PC-3 (cell line): ENCODE data around the gene LRRN4CL.

Experiments
- CTCF ChIP-seq: fragments of 300-600 bp; sonication (generic); conservative IDR thresholded peaks from 2 replicates; pipeline ENCODE4 v1.5.1; 2017; ENCODE audit warnings: antibody characterized with exemption, low read depth, mild to moderate bottlenecking, low read length
- EZH2 ChIP-seq: fragments of 300-600 bp; sonication (generic); IDR thresholded peaks from one replicate; pipeline ENCODE4 v1.6.1; 2017; ENCODE audit warnings: antibody characterized with exemption, mild to moderate bottlenecking, low read length; ENCODE audit not compliant: unreplicated experiment

- TF ChIP-seq CTCF (no peak), EZH2 (no peak)
Measured at GRCh38 chr11:62728171-62728988, 39.0 kb upstream of the LRRN4CL start, which contains the start of gene TTC9C.
